Right forelimb (tissue), 1 donor: ENCODE measurements around the gene KCTD14.
"Not testable (repeated sequence)": the region's sequence is repeated elsewhere in the genome, so short reads cannot be mapped to it uniquely, and the experiment has no call there.

ENCODE experiments used
- DNase-seq: peaks from one replicate; pipeline ENCODE4 v3.0.0-alpha.2; 2018

The KCTD14 gene

GRCh38 chr11:78020246-78020645 lies 2.8 kb downstream of the KCTD14 start:
- no peak for DNase-seq

- no peak for DNase-seq
These were observed 3.3 kb downstream of the KCTD14 start for GRCh38 chr11:78019808-78020207.

GRCh38 chr11:78015878-78016277 lies 7.2 kb downstream of the KCTD14 start:
- no peak for DNase-seq

- not testable (repeated sequence) for DNase-seq
These were observed 8.0 kb downstream of the KCTD14 start for GRCh38 chr11:78014937-78015520.

GRCh38 chr11:78011301-78011700 lies 11.8 kb downstream of the KCTD14 start:
- no peak for DNase-seq

- DNase-seq = no peak
These were observed 12.3 kb downstream of the KCTD14 start for GRCh38 chr11:78010755-78011154.

GRCh38 chr11:78010304-78010703 lies 12.8 kb downstream of the KCTD14 start:
- DNase-seq = no peak

- DNase-seq = no peak
These were observed 14.0 kb downstream of the KCTD14 start for GRCh38 chr11:78009062-78009461.

GRCh38 chr11:78000193-78000592 lies 22.9 kb downstream of the KCTD14 start:
- no peak for DNase-seq

GRCh38 chr11:77999446-78000030 lies 23.5 kb downstream of the KCTD14 start:
- DNase-seq = no peak

- peak; percentile 99 for DNase-seq
These were observed 28.4 kb downstream of the KCTD14 start, which contains the start of gene INTS4 for GRCh38 chr11:77994434-77995362. Gene INTS4, minus strand, starts transcription at chr11:77994668. Its CDS starts 25 bp downstream, at chr11:77994643.

- DNase-seq = no peak
These were observed 29.2 kb downstream of the KCTD14 start for GRCh38 chr11:77993902-77994301.

GRCh38 chr11:77990981-77991380 lies 32.1 kb downstream of the KCTD14 start:
- no peak for DNase-seq

- DNase-seq = not testable (repeated sequence)
These were observed 36.6 kb downstream of the KCTD14 start for GRCh38 chr11:77986456-77986855.

GRCh38 chr11:77981346-77981947 lies 41.6 kb downstream of the KCTD14 start:
- DNase-seq = no peak

- DNase-seq = no peak
These were observed 54.7 kb downstream of the KCTD14 start for GRCh38 chr11:77968337-77968736.

- no peak for DNase-seq
These were observed 55.3 kb downstream of the KCTD14 start for GRCh38 chr11:77967753-77968152.

- DNase-seq = no peak
These were observed 56.0 kb downstream of the KCTD14 start for GRCh38 chr11:77967121-77967520.

GRCh38 chr11:77966338-77966737 lies 56.7 kb downstream of the KCTD14 start:
- DNase-seq = no peak
